ENCODE results near the gene TINAGL1.

TINAGL1 gene

GRCh38 chr1:31627930-31628559 lies 51.7 kb downstream of the TINAGL1 start:
- DNase-seq (ENCODE audit: low read depth): no peak

GRCh38 chr1:31628931-31629556 lies 52.7 kb downstream of the TINAGL1 start:
- no peak for DNase-seq (ENCODE audit: low read depth)

- DNase-seq (ENCODE audit: low read depth): no peak
These were observed 56.3 kb downstream of the TINAGL1 start for GRCh38 chr1:31632649-31633048.

GRCh38 chr1:31633117-31633516 lies 56.8 kb downstream of the TINAGL1 start:
- DNase-seq (ENCODE audit: low read depth): peak; percentile 46

Measured in ELR (cell line).